ENCODE measurements around the gene CREBL2.
"Not testable (repeated sequence)": the region's sequence is repeated elsewhere in the genome, so short reads cannot be mapped to it uniquely, and the experiment has no call there.

CREBL2 gene

DNA sequence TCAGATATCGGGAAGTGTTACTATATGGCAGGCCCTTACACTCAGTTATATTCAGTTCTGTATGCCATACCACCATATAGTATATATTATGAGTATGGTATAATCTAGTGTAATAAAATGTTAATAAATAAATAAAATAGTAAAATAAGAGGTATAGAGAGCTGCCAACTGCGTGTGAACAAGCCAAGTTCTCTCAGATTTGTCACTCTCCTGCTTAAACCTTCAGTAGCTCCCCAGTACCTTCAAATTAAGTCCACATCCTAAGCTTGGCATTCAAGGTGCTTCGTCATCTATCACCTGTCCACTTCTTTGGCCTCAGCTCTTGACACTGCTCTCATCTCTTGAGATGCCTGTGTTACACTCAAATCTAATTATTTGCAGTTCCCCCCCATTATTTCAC, 12.8 kb upstream of the CREBL2 start:
- no peak for DNase-seq (ENCODE audit: low read depth)

DNA sequence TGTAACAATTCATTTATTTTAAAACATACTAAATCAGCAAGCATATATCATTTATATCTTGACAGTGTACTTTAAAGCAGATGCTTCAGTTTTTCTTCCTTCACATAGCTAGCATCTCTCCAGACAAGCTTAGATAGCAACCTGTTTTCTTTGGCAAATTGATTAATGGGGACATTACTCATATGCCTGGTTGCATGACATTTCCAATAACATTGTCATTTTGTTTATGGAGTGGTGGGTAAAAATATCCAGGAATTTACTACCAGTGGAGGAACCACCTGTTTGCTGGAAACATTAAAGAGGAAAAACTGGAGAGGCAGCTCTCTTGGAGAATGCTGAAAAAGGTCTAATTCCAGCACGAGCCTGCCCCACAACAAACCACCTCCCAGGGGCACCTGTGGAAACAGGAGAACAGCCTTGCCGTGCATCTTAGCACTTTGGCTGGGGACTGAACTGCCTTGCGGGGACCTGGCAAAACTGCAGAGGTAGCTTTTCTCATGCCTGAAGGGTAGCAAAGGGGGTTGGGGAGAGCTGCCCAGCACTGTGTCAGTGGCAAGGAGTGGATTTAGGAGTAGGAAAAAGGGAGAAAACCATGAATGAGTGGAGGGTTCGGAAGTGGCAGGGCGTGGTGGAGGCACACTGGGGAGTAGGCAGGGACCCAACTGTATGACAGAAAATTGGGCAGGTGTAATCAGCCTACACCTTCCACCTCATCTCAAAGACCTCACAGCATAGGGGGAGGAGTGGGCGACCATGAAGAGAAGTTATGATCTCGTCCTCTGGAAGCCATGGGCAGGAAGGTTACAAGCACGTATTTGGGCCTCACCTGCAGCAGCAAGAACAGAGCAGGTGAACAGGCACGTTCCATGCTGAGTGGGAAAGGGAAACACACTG, 11.7 kb upstream of the CREBL2 start:
- no peak for DNase-seq (ENCODE audit: low read depth)

DNA sequence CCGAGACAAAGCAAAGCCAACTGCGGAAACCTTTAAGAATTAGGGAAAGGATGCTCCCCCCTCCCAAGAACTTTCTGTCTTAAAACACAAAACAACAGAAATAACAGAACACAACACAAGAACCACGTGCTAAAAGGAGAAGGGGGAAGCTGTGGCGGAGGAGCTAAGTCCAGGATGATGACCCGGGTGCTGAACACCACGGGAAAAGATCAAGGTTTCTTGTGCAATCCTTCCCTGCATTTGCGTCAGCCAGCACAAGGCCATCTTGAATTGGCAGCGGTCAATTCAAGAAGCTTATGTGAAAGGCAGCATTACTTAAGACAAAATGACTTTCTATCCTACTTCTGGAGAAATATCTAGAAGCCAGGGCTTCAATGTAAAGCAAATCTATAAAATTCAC, 11.0 kb upstream of the CREBL2 start:
- DNase-seq (ENCODE audit: low read depth) = no peak

DNA sequence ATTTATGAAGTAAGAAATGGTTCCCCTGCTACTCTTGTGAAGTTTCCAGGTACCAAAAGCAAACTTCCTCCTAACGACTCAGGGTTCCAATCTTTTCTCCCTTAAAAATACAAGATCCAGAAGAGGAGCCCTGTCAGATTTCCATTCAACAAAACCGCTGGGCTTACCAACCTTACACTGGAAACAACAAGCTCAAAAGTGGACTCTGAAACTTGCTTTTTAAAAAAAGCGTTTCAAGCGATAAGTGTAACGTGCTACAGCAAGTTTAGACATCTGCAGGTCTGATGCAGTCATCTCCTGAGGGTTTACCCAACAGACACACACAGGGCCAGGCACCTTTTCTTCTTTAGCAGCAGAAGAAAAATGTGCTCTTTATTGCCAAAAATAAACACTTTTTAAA, 6.9 kb upstream of the CREBL2 start:
- DNase-seq (ENCODE audit: low read depth) = no peak

DNA sequence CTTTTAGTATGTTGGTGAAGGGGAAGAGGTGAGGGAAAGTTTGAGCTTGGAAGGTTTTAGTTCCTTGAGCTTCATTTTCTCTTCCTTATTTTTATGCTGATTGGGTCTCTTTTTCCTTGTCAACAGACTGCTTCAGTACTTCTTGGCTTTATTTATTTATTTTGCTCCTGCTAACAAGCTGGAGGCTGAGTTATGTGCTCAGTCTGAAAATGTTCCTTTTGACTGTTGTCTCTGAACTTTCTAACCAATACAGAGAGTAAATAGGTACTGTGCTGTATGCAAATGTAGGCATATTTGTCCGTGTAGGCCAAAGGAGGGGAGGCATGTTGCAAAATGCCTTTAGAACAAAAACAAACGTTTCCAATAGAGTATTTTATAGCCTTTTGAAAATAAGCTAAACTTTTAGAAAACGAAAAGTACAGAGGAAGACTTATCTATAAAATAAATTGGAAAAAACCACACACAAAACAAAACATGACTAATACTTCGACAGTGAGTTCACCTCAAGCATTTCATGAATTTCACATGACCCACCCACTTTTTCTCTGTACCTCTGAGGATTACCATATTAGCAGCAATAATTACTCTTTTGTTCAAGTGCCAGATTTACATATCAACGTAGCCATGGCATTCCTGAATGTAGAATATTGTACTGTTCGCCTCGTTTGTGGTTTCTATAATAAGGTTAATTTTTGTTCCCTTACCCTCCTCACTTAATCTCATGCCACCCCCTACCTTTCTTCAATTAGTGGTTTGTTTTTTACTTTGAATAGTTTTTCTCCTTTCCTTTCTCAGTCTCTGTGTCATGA, 4.7 kb upstream of the CREBL2 start:
- DNase-seq (ENCODE audit: low read depth) = no peak

DNA sequence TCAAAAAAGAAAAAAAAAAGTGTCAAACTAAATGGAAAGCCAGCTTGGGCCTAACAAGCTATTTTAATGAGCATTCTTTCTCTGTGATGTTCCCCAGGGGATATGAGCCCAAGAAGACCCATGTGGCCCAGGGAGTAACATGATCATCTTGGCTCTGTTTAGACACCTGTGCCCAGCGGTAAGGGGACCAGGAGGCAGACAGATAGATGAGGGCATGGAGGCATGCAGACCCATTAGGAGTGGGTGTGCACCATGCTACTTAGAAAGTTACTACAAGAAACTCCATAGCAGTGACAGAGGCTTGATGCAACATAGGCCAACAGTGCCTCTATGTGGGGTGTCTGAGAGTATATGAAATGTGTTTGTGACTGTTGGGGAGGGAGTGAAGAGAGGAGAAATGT, 3.1 kb upstream of the CREBL2 start:
- no peak for DNase-seq (ENCODE audit: low read depth)

DNA sequence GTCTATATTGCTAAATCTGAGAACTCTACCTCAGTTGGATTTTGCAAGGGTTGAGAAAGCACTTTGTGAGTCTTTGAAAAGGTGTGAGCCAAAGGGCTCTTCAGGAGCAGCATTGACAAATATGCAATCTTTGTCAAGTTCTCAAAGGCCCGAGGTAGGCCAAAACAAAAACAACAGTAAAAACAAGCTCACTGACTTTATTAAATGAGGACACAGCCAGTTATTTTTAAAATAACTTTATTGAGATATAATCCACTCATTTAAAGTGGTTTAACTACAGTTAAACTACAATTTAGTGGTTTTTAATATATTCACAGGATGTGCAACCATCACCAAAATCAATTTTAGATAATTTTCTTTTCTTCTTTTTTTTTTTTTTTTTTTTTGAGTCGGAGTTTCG, 2.0 kb upstream of the CREBL2 start:
- no peak for DNase-seq (ENCODE audit: low read depth)

DNA sequence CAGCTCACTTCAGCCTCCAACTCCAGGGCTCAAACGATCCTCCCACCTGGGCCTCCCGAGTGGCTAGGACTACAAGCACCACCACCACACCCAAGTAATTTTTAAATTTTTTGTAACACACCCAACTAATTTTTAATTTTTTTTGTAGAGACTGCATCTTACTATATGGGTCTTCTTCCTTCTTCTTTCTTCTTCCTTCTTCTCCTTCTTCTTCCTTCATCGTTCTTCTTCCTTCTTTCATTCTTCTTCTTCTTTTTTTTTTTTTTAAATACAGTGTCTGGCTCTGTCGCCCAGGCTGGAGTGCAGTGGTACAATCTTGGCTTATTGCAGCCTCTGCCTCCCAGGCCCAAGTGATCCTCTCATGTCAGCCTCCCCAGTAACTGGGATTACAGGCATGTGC, 965 bp upstream of the CREBL2 start:
- no peak for DNase-seq (ENCODE audit: low read depth)

DNA sequence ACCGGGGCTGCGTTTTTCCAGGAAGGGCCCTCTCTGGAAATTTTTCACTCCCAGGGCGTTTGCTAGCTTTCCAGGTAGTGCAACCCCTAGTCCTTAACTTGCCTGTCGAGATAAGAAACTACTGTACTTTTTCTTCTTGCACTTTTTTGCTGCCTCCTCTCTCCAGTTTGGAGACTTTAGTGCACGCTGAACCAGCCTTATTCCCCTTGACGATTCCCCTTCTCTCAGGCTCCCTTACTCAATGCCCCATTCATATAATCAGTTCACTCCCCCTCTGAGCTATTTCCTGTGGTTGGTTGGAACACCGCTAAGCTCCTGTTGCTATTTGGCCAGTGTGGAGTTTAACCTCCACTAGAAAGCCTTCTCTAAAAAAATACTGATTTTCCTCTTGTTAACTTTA, 682 bp downstream of the CREBL2 start:
- DNase-seq (ENCODE audit: low read depth) = peak; percentile 7

DNA sequence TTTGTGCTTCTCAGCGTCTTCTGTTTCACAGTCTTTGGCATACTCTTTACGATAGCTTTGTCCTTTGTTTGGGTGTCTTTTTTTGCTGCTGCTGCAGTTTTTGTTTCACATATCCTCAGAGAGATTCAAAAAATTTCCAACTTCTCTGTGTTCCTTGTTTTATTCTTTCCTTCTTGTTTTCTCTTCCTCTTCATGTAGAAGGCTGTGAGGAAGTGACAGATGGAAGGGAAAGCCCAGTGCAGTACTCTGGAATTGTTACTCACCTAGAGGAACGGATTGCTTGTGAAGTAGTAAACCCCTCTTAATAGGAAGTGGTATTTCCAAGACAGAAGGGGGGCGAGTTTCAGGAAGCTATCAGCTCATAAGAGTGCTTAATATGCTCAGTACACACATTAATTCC, 1.7 kb downstream of the CREBL2 start:
- peak; percentile 15 for DNase-seq (ENCODE audit: low read depth)

DNA sequence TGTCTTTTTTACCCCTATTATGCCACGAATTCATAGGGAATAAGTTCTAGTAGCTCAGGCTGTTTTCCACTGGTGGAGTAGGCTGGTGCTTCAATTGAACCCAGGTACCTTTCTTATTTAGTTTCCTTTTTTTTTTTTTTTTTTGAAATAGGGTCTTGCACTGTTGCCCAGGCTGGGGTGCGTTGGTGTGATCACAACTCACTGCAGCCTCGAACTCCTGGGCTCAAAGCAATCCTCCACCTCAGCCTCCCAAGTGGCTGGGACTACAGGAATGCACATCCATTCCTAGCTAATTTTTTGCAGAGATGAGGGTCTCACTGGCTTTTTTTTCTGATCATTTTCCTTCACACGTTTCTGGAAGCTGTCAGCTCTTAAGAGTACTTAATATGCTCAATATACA, 2.7 kb downstream of the CREBL2 start:
- no peak for DNase-seq (ENCODE audit: low read depth)

DNA sequence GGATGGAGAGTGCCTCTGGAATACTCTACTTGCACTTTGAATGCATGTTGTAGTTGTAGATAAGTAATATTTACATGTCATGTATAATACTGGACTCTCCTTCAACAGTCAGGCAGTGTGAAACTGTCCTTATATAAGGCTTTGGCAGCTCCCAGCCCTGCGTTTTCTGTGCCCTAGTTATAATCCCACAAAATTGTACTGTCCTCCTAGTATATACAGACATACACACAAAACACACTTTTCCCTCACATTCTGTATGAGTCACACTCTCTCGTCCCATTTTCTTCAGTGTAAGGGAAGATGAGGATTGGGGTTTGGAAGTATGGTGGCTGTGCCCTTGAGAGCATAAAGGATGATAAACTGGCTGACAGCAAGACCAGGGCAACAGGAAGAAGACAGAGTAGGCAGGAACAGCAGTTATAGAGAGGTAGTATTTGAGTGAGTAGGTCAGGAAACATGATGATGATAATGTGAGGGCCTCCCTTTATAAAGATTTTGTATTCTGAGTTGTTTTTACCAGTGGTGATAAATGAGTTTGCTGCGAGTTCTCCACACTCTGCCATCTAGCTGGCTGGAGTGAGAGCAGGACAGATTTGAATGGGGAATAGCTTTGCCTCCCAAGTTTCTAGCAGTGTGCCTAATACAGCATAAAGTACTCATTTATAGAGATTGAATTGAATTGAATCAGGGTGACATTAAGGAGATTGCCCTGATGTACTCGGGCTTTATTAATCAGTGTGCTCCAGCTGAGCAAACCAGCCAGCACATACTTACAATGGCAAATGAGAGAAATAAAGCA, 5.0 kb downstream of the CREBL2 start:
- no peak for DNase-seq (ENCODE audit: low read depth)

DNA sequence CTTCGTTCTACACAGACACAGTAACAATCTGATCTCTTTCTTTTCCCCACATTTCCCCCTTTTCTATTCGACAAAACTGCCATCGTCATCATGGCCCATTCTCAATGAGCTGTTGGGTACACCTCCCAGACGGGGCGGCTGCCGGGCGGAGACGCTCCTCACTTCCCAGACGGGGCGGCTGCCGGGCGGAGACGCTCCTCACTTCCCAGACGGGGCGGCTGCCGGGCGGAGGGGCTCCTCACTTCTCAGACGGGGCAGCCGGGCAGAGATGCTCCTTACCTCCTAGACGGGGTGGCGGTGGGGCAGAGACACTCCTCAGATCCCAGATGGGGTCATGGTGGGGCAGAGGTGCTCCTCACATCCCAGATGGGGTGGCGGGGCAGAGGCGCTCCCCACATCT, 6.4 kb downstream of the CREBL2 start:
- DNase-seq (ENCODE audit: low read depth) = not testable (repeated sequence)

DNA sequence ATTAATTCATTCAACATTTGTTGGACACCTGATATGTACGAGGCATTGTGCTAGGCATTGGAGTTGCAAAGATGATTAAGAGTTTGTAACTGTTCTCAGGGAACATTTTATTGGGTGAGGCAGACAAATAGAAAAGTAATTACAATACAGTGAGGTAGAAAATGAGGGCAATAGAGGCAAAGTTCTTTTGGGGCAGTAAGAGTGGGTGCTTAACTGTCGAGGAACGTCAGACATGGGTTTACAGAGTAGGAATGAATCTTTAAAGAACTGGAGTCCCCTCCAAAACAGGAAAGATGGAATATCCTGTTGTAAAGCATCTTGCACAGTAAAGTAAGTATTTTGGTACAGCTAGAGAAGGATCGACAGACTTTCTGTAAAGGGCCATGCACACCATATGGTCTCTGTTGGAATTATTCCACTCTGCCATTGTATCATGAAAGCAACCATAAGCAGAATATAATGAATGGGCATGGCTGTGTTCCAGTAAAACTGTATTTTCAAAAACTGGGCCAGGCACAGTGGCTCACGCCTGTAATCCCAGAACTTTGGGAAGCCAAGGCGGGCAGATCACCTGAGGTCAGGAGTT, 9.1 kb downstream of the CREBL2 start:
- no peak for DNase-seq (ENCODE audit: low read depth)

DNA sequence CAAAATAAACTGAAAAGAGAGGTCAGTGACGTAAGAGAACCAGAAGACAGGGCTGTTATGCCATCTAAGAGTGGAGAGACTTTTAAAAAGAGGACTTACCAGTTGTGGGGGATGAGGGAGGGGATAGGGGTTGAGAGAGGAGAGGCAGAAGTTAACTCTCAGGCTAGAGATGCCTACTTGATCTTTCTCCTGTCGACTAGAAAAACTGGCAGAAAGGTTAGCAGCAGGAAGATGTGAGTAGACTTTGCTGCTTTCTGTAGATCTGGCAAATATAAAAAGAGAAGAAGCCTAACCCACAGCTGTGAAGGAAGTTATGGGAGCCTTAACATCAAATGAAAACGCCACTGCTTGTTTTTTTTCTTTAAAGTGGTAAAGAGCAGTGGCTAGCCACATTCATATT, 10.7 kb downstream of the CREBL2 start:
- DNase-seq (ENCODE audit: low read depth) = no peak

DNA sequence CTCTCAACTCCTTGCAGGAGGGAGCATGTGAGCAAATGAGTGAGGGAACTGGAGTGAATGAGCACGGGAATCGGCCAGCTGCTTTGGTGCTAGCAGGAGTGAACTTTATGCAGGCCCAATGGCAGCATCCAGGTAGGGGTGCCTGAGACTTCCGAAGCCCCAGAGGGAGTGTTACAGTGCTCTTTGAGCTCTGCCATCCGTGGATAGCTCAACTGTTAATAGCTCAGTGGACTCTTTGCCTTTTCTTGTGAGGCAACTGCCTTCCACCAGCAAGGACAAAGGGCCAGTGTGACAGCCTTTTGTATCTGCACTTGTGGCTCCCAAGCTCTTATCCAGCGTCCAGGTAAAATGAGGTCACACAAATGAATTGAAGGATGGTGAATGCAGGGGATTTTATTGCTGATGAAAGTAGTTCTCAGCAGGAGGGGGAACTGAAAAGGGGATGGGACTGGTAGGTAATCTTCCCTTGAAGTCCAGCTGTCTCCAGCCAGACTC, 12.9 kb downstream of the CREBL2 start:
- no peak for DNase-seq (ENCODE audit: low read depth)

DNA sequence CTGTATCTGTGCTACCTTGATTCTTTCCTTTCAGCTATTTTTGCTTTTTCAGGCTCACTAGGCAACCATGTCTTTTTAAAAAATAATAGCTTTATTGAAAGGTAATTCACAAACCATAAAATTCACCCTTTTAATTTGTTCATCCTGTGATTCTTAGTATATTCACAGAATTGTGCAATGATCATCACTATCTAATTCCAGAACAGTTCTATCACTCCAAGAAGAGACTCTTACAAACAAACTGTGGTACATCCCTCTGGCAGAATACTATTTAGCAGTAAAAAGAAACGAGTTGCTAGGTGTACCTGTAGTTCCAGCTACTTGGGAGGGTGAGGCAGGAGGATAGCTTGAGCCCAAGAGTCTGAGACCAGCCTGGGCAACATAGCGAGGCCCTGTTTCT, 14.8 kb downstream of the CREBL2 start:
- DNase-seq (ENCODE audit: low read depth) = no peak

DNA sequence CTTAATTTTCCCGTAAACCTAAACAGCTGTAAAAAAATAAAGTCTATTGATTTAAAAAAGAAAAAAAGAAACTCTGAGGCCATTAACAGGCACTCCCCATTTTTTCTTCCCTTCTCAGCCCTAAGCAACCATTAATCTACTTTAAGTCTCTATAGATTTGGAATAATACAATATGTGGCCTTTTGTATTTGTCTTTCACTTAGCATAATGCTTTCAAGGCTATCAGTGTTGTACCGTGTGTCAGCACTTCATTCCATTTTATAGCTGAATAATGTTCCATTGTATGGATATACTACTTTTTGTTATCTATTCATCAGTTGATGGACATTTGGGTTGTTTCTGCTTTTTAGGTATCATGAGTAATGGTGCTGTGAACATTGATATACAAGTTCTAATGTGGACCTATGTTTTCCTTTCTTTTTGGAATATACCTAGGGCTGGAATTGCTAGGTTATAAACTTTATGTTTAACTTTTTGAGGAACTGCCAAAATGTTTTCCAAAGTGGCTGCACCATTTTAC, 15.7 kb downstream of the CREBL2 start:
- DNase-seq (ENCODE audit: low read depth) = no peak

DNA sequence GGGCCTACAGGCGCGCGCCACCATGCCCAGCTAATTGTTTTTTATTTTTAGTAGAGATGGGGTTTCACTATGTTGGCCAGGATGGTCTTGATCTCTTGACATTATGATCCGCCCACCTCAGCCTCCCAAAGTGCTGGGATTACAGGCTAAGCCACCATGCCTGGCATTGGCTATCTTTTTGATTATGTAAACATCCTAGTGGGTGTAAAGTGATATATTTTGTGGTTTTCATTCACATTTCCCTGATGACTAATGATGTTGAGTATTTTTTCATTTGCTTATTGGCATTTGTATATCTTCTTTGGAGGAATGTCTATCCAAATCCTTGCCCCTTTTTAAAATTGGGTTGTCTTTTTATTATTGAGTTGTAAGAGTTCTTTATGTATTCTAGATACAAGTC, 16.3 kb downstream of the CREBL2 start:
- no peak for DNase-seq (ENCODE audit: low read depth)

DNA sequence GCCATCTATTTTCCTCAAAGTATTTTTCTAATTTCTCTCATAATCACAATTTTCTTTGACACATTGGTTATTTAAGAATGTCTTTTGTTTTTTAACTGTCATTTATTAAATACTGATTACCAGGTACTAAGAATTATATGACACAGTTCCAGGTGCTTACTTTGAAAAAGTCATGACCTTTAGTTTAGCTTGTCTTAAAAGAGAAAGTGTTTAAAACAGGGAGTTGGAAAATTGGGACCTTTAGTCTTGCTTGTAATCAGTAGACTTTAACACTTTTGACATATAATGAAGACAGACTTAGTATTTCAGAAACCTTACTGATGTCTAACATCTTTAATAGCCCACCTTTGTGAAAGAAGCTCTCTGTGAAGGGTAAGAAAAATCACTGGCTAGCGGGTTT, 19.2 kb downstream of the CREBL2 start:
- DNase-seq (ENCODE audit: low read depth) = no peak

DNA sequence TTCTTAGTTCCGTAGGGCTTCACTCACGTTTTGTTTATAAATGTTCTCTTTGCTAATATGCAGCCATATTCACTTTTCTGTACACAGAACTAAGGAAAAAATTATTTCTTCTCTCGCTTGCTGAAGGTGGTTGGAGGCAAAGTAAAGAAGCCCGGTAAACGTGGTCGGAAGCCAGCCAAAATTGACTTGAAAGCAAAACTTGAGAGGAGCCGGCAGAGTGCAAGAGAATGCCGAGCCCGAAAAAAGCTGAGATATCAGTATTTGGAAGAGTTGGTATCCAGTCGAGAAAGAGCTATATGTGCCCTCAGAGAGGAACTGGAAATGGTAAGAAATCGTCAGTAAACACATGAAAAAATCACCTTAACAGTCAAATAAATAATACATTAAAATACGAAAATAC, 24.0 kb downstream of the CREBL2 start:
- DNase-seq (ENCODE audit: low read depth) = no peak

DNA sequence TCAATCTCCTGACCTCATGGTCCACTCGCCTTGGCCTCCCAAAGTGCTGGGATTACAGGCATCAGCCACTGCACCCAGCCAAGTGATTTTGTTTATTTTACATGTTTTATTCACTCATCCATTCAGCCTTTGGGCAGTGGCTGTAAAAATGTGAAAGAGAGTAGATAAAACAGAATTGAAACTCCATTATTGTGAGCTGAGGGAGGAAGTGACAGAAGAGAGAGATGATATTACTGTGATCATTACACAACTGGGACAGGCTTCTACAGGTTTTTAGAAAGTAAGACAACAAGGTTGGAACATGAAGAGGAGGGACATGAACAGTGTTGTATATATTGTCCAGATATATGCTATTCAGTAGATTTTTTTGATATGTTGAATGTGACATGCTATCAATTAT, 25.0 kb downstream of the CREBL2 start:
- DNase-seq (ENCODE audit: low read depth) = no peak
